ENCODE data around the gene PCID2.
"Not testable (repeated sequence)": the region's sequence is repeated elsewhere in the genome, so short reads cannot be mapped to it uniquely, and the experiment has no call there.

Gene PCID2

DNA sequence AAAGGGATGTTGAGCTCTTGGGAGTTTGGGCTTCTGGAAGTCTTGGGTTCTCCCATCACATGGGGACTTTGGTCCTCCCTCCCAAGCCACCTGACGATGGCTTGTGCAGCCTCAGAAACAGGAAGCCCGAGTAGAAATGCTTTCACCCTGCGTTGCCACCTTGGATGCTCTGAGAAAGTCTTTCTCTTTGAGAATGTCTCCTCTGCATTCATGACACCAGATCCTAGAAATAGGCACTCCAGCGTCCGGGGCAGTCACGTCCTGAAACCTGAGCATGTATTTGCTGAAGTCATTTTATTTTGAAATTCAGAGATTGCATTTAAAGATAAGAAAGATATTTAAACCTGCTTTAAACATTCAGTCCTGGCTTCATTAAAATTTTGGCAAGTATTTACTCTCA is 35.4 kb upstream of the PCID2 start:
- H2AFZ ChIP-seq (ENCODE audit: low read depth, low read length) = no peak overlapping the region
- H3K79me2 ChIP-seq (ENCODE audit: low read length) = no peaks in the 10 kb centered on the region
- H3K27me3 ChIP-seq (ENCODE audit: low read depth, low read length) = no peaks in the 10 kb centered on the region
- peaks cover 65% of the 10 kb centered on the region for H3K36me3 ChIP-seq (replicated peaks; ENCODE audit: low read depth, low read length)
- TF ChIP-seq EZH2phosphoT487 (IDR thresholded peaks at IDR 0.05; ENCODE audit: low read depth) = no peak
- TF ChIP-seq, protein P1, sequence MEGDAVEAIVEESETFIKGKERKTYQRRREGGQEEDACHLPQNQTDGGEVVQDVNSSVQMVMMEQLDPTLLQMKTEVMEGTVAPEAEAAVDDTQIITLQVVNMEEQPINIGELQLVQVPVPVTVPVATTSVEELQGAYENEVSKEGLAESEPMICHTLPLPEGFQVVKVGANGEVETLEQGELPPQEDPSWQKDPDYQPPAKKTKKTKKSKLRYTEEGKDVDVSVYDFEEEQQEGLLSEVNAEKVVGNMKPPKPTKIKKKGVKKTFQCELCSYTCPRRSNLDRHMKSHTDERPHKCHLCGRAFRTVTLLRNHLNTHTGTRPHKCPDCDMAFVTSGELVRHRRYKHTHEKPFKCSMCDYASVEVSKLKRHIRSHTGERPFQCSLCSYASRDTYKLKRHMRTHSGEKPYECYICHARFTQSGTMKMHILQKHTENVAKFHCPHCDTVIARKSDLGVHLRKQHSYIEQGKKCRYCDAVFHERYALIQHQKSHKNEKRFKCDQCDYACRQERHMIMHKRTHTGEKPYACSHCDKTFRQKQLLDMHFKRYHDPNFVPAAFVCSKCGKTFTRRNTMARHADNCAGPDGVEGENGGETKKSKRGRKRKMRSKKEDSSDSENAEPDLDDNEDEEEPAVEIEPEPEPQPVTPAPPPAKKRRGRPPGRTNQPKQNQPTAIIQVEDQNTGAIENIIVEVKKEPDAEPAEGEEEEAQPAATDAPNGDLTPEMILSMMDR (IDR thresholded peaks at IDR 0.05; ENCODE audit: low read depth, low read length) = no peak
- H3K4me2 ChIP-seq (ENCODE audit: low read length) = no peak overlapping the region
- H3K4me3 ChIP-seq (ENCODE audit: low read length) = no peak overlapping the region
- no peaks in the 10 kb centered on the region for H3K4me1 ChIP-seq (ENCODE audit: low read length)
- H3K27ac ChIP-seq (ENCODE audit: low read length) = no peak overlapping the region
- H3K9ac ChIP-seq (ENCODE audit: low read length) = no peak overlapping the region
- no peaks in the 10 kb centered on the region for H4K20me1 ChIP-seq (ENCODE audit: insufficient read depth, low read length)
- no peaks in the 10 kb centered on the region for H3K9me3 ChIP-seq (ENCODE audit: insufficient read depth, low read length)

DNA sequence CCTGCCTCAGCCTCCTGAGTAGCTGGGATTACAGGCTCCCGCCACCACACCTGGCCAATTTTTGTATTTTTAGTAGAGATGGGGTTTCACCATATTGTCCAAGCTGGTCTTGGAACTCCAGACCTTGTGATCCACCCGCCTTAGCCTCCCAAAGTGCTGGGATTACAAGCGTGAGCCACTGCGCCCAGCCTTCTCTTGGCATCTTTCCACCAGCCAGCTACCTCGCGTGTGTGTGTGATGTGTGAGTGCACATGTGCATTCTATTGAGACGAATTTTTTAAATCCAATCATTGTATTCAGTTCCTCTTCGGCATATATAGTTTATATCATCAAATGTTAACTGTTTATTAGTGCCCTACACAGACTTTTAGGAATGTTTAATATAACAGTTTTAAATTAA is 33.2 kb upstream of the PCID2 start:
- H3K79me2 ChIP-seq (ENCODE audit: low read length); H2AFZ ChIP-seq (ENCODE audit: low read depth, low read length); H3K9ac ChIP-seq (ENCODE audit: low read length); H3K27ac ChIP-seq (ENCODE audit: low read length); H3K4me1 ChIP-seq (ENCODE audit: low read length); H3K9me3 ChIP-seq (ENCODE audit: insufficient read depth, low read length); H3K27me3 ChIP-seq (ENCODE audit: low read depth, low read length); H3K4me2 ChIP-seq (ENCODE audit: low read length); H3K4me3 ChIP-seq (ENCODE audit: low read length); H4K20me1 ChIP-seq (ENCODE audit: insufficient read depth, low read length): not testable (repeated sequence)
- peaks cover 52% of the 10 kb centered on the region for H3K36me3 ChIP-seq (replicated peaks; ENCODE audit: low read depth, low read length)

DNA sequence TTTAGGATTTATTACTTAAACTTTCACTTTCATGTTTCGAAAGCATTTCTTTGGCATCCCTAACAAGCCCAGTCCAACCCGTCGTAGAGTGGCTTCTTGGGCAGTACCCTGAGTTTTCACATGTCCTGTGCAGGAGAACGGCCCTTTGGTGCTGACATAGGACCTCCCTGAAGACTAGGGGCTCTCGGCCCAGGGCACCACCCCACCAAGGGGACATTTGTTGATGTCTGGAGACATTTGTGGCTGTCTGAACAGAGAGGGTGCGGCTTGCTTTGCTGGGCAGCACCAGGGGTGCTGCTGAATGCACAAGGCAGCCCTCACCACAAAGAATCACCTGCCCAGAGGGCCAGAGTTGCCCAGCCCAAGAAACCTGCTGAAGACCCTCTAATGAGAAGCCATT is 31.5 kb upstream of the PCID2 start:
- peaks cover 39% of the 10 kb centered on the region for H3K36me3 ChIP-seq (replicated peaks; ENCODE audit: low read depth, low read length)

DNA sequence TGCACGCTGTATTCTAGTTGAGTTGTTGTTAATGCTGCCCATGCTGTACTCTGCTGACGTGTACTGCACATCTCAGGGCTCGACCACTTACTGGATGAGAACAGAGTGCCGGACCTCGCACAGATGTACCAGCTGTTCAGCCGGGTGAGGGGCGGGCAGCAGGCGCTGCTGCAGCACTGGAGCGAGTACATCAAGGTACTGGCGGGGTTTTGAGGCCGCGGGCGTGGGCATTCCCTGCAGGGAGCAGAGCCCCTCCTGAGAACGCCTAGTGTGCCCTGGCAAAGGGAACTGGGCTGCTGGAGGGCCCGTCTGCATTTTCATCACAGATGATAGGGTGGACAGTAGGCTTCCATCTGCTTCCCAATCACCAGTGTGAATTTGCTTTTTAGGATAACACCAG is 30.9 kb upstream of the PCID2 start:
- Histone ChIP-seq H3K9ac (ENCODE audit: low read length) (no peak overlapping the region), H3K27ac (ENCODE audit: low read length) (no peak overlapping the region), H3K4me1 (ENCODE audit: low read length) (no peaks in the 10 kb centered on the region), H3K79me2 (ENCODE audit: low read length) (no peaks in the 10 kb centered on the region), H2AFZ (ENCODE audit: low read depth, low read length) (no peak overlapping the region), H3K36me3 (replicated peaks; ENCODE audit: low read depth, low read length) (peaks cover 39% of the 10 kb centered on the region), H3K27me3 (ENCODE audit: low read depth, low read length) (no peaks in the 10 kb centered on the region), H3K9me3 (ENCODE audit: insufficient read depth, low read length) (no peaks in the 10 kb centered on the region), H3K4me2 (ENCODE audit: low read length) (no peak overlapping the region), H4K20me1 (ENCODE audit: insufficient read depth, low read length) (no peaks in the 10 kb centered on the region), H3K4me3 (ENCODE audit: low read length) (no peak overlapping the region)
- TF ChIP-seq EZH2phosphoT487 (IDR thresholded peaks at IDR 0.05; ENCODE audit: low read depth) = no peak
- TF ChIP-seq, protein P1 (IDR thresholded peaks at IDR 0.05; ENCODE audit: low read depth, low read length) = no peak

More for the DNA sequence above, 31.5 kb upstream of the PCID2 start:
- Histone ChIP-seq H3K27me3 (ENCODE audit: low read depth, low read length) (no peaks in the 10 kb centered on the region), H3K79me2 (ENCODE audit: low read length) (no peaks in the 10 kb centered on the region), H3K27ac (ENCODE audit: low read length) (no peak overlapping the region), H4K20me1 (ENCODE audit: insufficient read depth, low read length) (no peaks in the 10 kb centered on the region), H2AFZ (ENCODE audit: low read depth, low read length) (no peak overlapping the region), H3K9me3 (ENCODE audit: insufficient read depth, low read length) (no peaks in the 10 kb centered on the region), H3K9ac (ENCODE audit: low read length) (no peak overlapping the region), H3K4me1 (ENCODE audit: low read length) (no peaks in the 10 kb centered on the region), H3K4me2 (ENCODE audit: low read length) (no peak overlapping the region), H3K4me3 (ENCODE audit: low read length) (no peak overlapping the region)
- TF ChIP-seq, protein P1 (IDR thresholded peaks at IDR 0.05; ENCODE audit: low read depth, low read length) = no peak
- TF ChIP-seq EZH2phosphoT487 (IDR thresholded peaks at IDR 0.05; ENCODE audit: low read depth) = no peak

DNA sequence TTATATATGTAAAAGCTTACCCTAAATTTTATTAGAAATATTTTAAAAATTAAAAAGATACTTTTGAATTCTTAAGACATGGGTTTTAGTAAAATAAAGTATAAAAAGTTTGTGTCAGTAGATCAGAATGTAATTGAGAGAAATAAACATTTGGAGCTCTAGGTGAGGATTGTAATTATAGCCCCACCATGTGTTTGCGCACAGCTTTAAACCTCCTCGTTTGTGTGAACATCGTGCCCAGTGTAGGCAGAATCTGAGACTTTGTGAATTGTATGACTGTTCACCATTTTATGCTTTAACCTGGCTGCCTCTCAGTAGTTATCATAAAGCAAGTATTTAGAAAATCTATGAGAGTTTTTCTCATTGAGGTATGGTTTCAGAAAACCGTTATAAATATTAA is 30.1 kb upstream of the PCID2 start:
- peaks cover 36% of the 10 kb centered on the region for H3K36me3 ChIP-seq (replicated peaks; ENCODE audit: low read depth, low read length)
- H2AFZ ChIP-seq (ENCODE audit: low read depth, low read length) = no peak overlapping the region
- H4K20me1 ChIP-seq (ENCODE audit: insufficient read depth, low read length) = no peaks in the 10 kb centered on the region
- no peak overlapping the region for H3K4me2 ChIP-seq (ENCODE audit: low read length)
- no peaks in the 10 kb centered on the region for H3K27me3 ChIP-seq (ENCODE audit: low read depth, low read length)
- no peaks in the 10 kb centered on the region for H3K9me3 ChIP-seq (ENCODE audit: insufficient read depth, low read length)
- TF ChIP-seq EZH2phosphoT487 (IDR thresholded peaks at IDR 0.05; ENCODE audit: low read depth) = no peak
- TF ChIP-seq, protein P1 (IDR thresholded peaks at IDR 0.05; ENCODE audit: low read depth, low read length) = no peak
- no peaks in the 10 kb centered on the region for H3K79me2 ChIP-seq (ENCODE audit: low read length)
- no peak overlapping the region for H3K4me3 ChIP-seq (ENCODE audit: low read length)
- H3K4me1 ChIP-seq (ENCODE audit: low read length) = no peaks in the 10 kb centered on the region
- no peak overlapping the region for H3K27ac ChIP-seq (ENCODE audit: low read length)
- no peak overlapping the region for H3K9ac ChIP-seq (ENCODE audit: low read length)
